ENCODE measurements around the gene ZNF563.

The ZNF563 gene

GRCh38 chr19:12295191-12295590 lies 38.2 kb downstream of the ZNF563 start:
- Histone ChIP-seq H3K27ac (peak overlapping the region; percentile 95), H3K4me1 (peaks cover 6% of the 10 kb centered on the region), H3K9ac (no peak overlapping the region), H3K36me3 (ENCODE audit: control insufficient read depth, insufficient read depth, low read length) (no peaks in the 10 kb centered on the region), H3K4me3 (ENCODE audit: low read depth, low read length) (peak overlapping the region; percentile 96), H3K27me3 (ENCODE audit: control insufficient read depth, insufficient read depth, low read length) (no peaks in the 10 kb centered on the region), H3K4me2 (ENCODE audit: low read length) (peak overlapping the region; percentile 62), H3K79me2 (peaks cover 22% of the 10 kb centered on the region), H3K9me3 (ENCODE audit: control insufficient read depth, low read length) (no peaks in the 10 kb centered on the region), H2AFZ (peak overlapping the region; percentile 87)
- TF ChIP-seq CTCF (IDR thresholded peaks at IDR 0.05): no peak

GRCh38 chr19:12294249-12295158 lies 38.9 kb downstream of the ZNF563 start, which contains the start of gene ZNF44:
ZNF44 (minus strand) TSS chr19:12294883; CDS start chr19:12294694, 189 bp downstream.
- Histone ChIP-seq H3K4me1 (peaks cover 6% of the 10 kb centered on the region), H3K4me2 (ENCODE audit: low read length) (peak within 1 kb of the TSS; percentile 62), H3K27me3 (ENCODE audit: control insufficient read depth, insufficient read depth, low read length) (no peaks in the 10 kb centered on the region), H3K9me3 (ENCODE audit: control insufficient read depth, low read length) (no peaks in the 10 kb centered on the region), H3K36me3 (ENCODE audit: control insufficient read depth, insufficient read depth, low read length) (no peaks in the 10 kb centered on the region), H3K4me3 (ENCODE audit: low read depth, low read length) (peak within 1 kb of the TSS; percentile 96), H3K79me2 (peaks cover 29% of the 10 kb centered on the region), H3K27ac (peak within 1 kb of the TSS; percentile 95), H2AFZ (peak within 1 kb of the TSS; percentile 87), H3K9ac (peak within 1 kb of the TSS; percentile 96)
- TF ChIP-seq CTCF (IDR thresholded peaks at IDR 0.05): no peak

GRCh38 chr19:12293777-12294248 lies 39.6 kb downstream of the ZNF563 start:
- peak overlapping the region; percentile 87 for H2AFZ ChIP-seq
- peak overlapping the region; percentile 62 for H3K4me2 ChIP-seq (ENCODE audit: low read length)
- no peaks in the 10 kb centered on the region for H3K27me3 ChIP-seq (ENCODE audit: control insufficient read depth, insufficient read depth, low read length)
- peak overlapping the region; percentile 95 for H3K27ac ChIP-seq
- no peaks in the 10 kb centered on the region for H3K36me3 ChIP-seq (ENCODE audit: control insufficient read depth, insufficient read depth, low read length)
- H3K4me3 ChIP-seq (ENCODE audit: low read depth, low read length): peak overlapping the region; percentile 96
- H3K9ac ChIP-seq: peak overlapping the region; percentile 96
- H3K79me2 ChIP-seq: peaks cover 36% of the 10 kb centered on the region
- peaks cover 6% of the 10 kb centered on the region for H3K4me1 ChIP-seq
- no peak for TF ChIP-seq CTCF (IDR thresholded peaks at IDR 0.05)
- H3K9me3 ChIP-seq (ENCODE audit: control insufficient read depth, low read length): no peaks in the 10 kb centered on the region

- H3K27me3 ChIP-seq (ENCODE audit: control insufficient read depth, insufficient read depth, low read length): no peaks in the 10 kb centered on the region
- H3K27ac ChIP-seq: no peak overlapping the region
- H3K9ac ChIP-seq: no peak overlapping the region
- peaks cover 69% of the 10 kb centered on the region for H3K79me2 ChIP-seq
- H3K9me3 ChIP-seq (ENCODE audit: control insufficient read depth, low read length): no peaks in the 10 kb centered on the region
- H2AFZ ChIP-seq: no peak overlapping the region
- H3K4me2 ChIP-seq (ENCODE audit: low read length): no peak overlapping the region
- H3K4me1 ChIP-seq: peaks cover 6% of the 10 kb centered on the region
- H3K36me3 ChIP-seq (ENCODE audit: control insufficient read depth, insufficient read depth, low read length): no peaks in the 10 kb centered on the region
- H3K4me3 ChIP-seq (ENCODE audit: low read depth, low read length): no peak overlapping the region
- TF ChIP-seq CTCF (IDR thresholded peaks at IDR 0.05): no peak
Observed at GRCh38 chr19:12289790-12290065, 43.7 kb downstream of the ZNF563 start.
